ENCODE measurements around the gene ZNF555.

DNA sequence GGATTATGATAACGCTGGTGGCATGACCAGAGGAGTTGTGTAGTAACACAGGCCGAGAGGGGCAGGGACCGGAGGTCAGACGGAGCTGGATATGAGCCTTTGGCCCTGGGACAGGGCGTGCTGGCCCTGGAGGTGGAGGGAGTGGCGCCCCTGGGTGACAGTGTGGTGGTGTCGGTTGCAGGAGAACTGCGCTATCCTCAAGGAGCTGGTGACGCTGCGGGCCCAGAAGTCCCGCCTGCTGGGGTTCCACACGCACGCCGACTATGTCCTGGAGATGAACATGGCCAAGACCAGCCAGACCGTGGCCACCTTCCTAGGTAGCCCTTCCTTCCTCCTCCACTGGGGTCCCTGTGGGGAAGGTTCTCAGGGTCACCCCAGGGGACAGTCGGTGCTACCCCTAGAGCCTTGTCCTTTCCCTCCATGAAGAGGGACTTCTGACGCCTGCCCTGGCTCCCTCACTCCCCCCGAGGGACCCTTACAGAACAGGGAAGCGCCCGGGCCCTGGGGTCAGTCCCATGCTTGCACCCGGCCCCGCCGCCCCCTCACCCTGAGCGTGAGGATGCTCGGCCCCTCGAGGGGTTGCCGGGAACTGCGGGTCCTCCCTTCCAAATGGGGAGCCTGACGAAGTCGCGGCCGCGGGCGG, 34.4 kb upstream of the ZNF555 start:
- TF ChIP-seq, protein P1, sequence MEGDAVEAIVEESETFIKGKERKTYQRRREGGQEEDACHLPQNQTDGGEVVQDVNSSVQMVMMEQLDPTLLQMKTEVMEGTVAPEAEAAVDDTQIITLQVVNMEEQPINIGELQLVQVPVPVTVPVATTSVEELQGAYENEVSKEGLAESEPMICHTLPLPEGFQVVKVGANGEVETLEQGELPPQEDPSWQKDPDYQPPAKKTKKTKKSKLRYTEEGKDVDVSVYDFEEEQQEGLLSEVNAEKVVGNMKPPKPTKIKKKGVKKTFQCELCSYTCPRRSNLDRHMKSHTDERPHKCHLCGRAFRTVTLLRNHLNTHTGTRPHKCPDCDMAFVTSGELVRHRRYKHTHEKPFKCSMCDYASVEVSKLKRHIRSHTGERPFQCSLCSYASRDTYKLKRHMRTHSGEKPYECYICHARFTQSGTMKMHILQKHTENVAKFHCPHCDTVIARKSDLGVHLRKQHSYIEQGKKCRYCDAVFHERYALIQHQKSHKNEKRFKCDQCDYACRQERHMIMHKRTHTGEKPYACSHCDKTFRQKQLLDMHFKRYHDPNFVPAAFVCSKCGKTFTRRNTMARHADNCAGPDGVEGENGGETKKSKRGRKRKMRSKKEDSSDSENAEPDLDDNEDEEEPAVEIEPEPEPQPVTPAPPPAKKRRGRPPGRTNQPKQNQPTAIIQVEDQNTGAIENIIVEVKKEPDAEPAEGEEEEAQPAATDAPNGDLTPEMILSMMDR (IDR thresholded peaks at IDR 0.05 in 2 of 3, conservative IDR thresholded peaks at IDR 0.05 in 1 of 3; ENCODE audit: control insufficient read depth in 2 of 3, extremely low read depth in 1 of 3, insufficient read depth in 1 of 3, low read depth in 3 of 3, low read length in 3 of 3): no peak
- no peak for TF ChIP-seq IKZF1 (conservative IDR thresholded peaks at IDR 0.05)
- TF ChIP-seq JUNB (IDR thresholded peaks at IDR 0.05): no peak
